ENCODE results near the gene ZC3H10.
"Not testable (repeated sequence)": the region's sequence is repeated elsewhere in the genome, so short reads cannot be mapped to it uniquely, and the experiment has no call there.

ZC3H10 gene

GRCh38 chr12:56154818-56155217, 36.8 kb downstream of the ZC3H10 start:
- DNase-seq (ENCODE audit: low read depth, low spot score) = no peak

GRCh38 chr12:56155256-56155845, 37.3 kb downstream of the ZC3H10 start:
- DNase-seq (ENCODE audit: low read depth, low spot score) = no peak

- not testable (repeated sequence) for DNase-seq (ENCODE audit: low read depth, low spot score)
These were observed 38.6 kb downstream of the ZC3H10 start for GRCh38 chr12:56156464-56157200.

GRCh38 chr12:56157201-56158028, 39.3 kb downstream of the ZC3H10 start:
- DNase-seq (ENCODE audit: low read depth, low spot score) = peak; percentile 59

GRCh38 chr12:56158029-56158925, 40.2 kb downstream of the ZC3H10 start, which contains the start of gene MYL6:
Gene MYL6 (plus strand): TSS chr12:56158359. CDS start chr12:56158402, 43 bp downstream.
- DNase-seq (ENCODE audit: low read depth, low spot score) = peak; percentile 82

GRCh38 chr12:56158926-56159461, 40.9 kb downstream of the ZC3H10 start:
- no peak for DNase-seq (ENCODE audit: low read depth, low spot score)

GRCh38 chr12:56159482-56160192, 41.6 kb downstream of the ZC3H10 start:
- no peak for DNase-seq (ENCODE audit: low read depth, low spot score)

- DNase-seq (ENCODE audit: low read depth, low spot score) = no peak
These were observed 42.2 kb downstream of the ZC3H10 start for GRCh38 chr12:56160193-56160763.

- DNase-seq (ENCODE audit: low read depth, low spot score) = no peak
These were observed 43.0 kb downstream of the ZC3H10 start for GRCh38 chr12:56160894-56161689.

- DNase-seq (ENCODE audit: low read depth, low spot score) = no peak
These were observed 43.8 kb downstream of the ZC3H10 start for GRCh38 chr12:56161690-56162351.

- DNase-seq (ENCODE audit: low read depth, low spot score) = no peak
These were observed 44.6 kb downstream of the ZC3H10 start for GRCh38 chr12:56162468-56163290.

GRCh38 chr12:56163533-56164344, 45.7 kb downstream of the ZC3H10 start:
- DNase-seq (ENCODE audit: low read depth, low spot score) = no peak

- no peak for DNase-seq (ENCODE audit: low read depth, low spot score)
These were observed 46.3 kb downstream of the ZC3H10 start for GRCh38 chr12:56164345-56164729.

GRCh38 chr12:56165369-56165768, 47.3 kb downstream of the ZC3H10 start:
- DNase-seq (ENCODE audit: low read depth, low spot score) = no peak

GRCh38 chr12:56169229-56169759, 51.2 kb downstream of the ZC3H10 start:
- DNase-seq (ENCODE audit: low read depth, low spot score) = no peak

GRCh38 chr12:56172839-56173238, 54.8 kb downstream of the ZC3H10 start:
- DNase-seq (ENCODE audit: low read depth, low spot score) = no peak

Data from brain pericyte (primary cell).